H9 (cell line): ENCODE measurements around the gene ZDHHC17. TPM values are rescaled to one million over a fixed set of nuclear protein-coding genes. Genes with fewer than 3 reads are reported as not detected.

ENCODE experiments used
- DNase-seq: peaks from one replicate; pipeline ENCODE4 v3.0.0-alpha.2; 2017
- H2AFZ ChIP-seq: one replicate; pipeline ENCODE4 v1.6.1; 2013; ENCODE audit warnings: mild to moderate bottlenecking, low read length, control low read depth, moderate library complexity
- H2AK5ac ChIP-seq: 2 replicates; pipeline ENCODE4 v1.6.1; 2013; ENCODE audit warnings: low read length, control low read depth, mixed read lengths; ENCODE audit not compliant: insufficient read length
- H2BK120ac ChIP-seq: one replicate; pipeline ENCODE4 v1.6.1; 2013; ENCODE audit warnings: low read depth, mild to moderate bottlenecking, low read length, control low read depth, inconsistent platforms; ENCODE audit not compliant: poor library complexity, severe bottlenecking
- H2BK12ac ChIP-seq: 2 replicates; pipeline ENCODE4 v1.6.1; 2013; ENCODE audit warnings: low read length, control low read depth, mixed read lengths, low read depth; ENCODE audit not compliant: insufficient read length
- H2BK15ac ChIP-seq: 2 replicates; pipeline ENCODE4 v1.6.1; 2013; ENCODE audit warnings: low read depth, low read length, control low read depth
- H2BK20ac ChIP-seq: one replicate; pipeline ENCODE4 v1.6.1; 2013; ENCODE audit warnings: low read depth, mild to moderate bottlenecking, low read length, control low read depth, inconsistent platforms; ENCODE audit not compliant: poor library complexity, severe bottlenecking
- H2BK5ac ChIP-seq: 2 replicates; pipeline ENCODE4 v1.6.1; 2013; ENCODE audit warnings: low read length, control low read depth, mixed read lengths; ENCODE audit not compliant: insufficient read length
- H3K14ac ChIP-seq: 2 replicates; pipeline ENCODE4 v1.6.1; 2013; ENCODE audit warnings: low read length, control low read depth; ENCODE audit not compliant: insufficient read depth
- H3K18ac ChIP-seq: 2 replicates; pipeline ENCODE4 v1.6.1; 2013; ENCODE audit warnings: low read depth, mild to moderate bottlenecking, mixed read lengths, low read length, control low read depth; ENCODE audit not compliant: insufficient read length
- H3K23ac ChIP-seq: 2 replicates; pipeline ENCODE4 v1.6.1; 2013; ENCODE audit warnings: low read length, control low read depth, mixed read lengths, low read depth; ENCODE audit not compliant: insufficient read length
- H3K23me2 ChIP-seq: 2 replicates; pipeline ENCODE4 v1.6.1; 2013; ENCODE audit warnings: low read depth, mild to moderate bottlenecking, mixed read lengths, low read length, control low read depth; ENCODE audit not compliant: insufficient read length, poor library complexity, severe bottlenecking
- H3K27ac ChIP-seq: 2 replicates; pipeline ENCODE4 v1.5.1; 2013; ENCODE audit warnings: low read length, control low read depth, mixed read lengths, low read depth; ENCODE audit not compliant: insufficient read length
- H3K27me3 ChIP-seq: 2 replicates; pipeline ENCODE4 v1.6.1; 2013; ENCODE audit warnings: low read length, control low read depth, inconsistent platforms; ENCODE audit not compliant: insufficient read depth
- H3K4ac ChIP-seq: 2 replicates; pipeline ENCODE4 v1.6.1; 2013; ENCODE audit warnings: low read depth, mild to moderate bottlenecking, control low read depth, inconsistent platforms, low read length, moderate library complexity
- H3K4me1 ChIP-seq: 2 replicates; pipeline ENCODE4 v1.6.1; 2013; ENCODE audit warnings: low read length, control low read depth, inconsistent platforms; ENCODE audit not compliant: insufficient read depth
- H3K4me2 ChIP-seq: 2 replicates; pipeline ENCODE4 v1.6.1; 2013; ENCODE audit warnings: low read length, control low read depth, mixed read lengths; ENCODE audit not compliant: insufficient read length, insufficient read depth
- H3K56ac ChIP-seq: 2 replicates; pipeline ENCODE4 v1.6.1; 2013; ENCODE audit warnings: low read depth, mild to moderate bottlenecking, mixed read lengths, low read length, control low read depth; ENCODE audit not compliant: insufficient read length
- H3K79me1 ChIP-seq: 2 replicates; pipeline ENCODE4 v1.6.1; 2013; ENCODE audit warnings: low read depth, mild to moderate bottlenecking, moderate library complexity, low read length, control low read depth, inconsistent platforms; ENCODE audit not compliant: insufficient read depth, poor library complexity, severe bottlenecking
- H3K79me2 ChIP-seq: 2 replicates; pipeline ENCODE4 v1.6.1; 2013; ENCODE audit warnings: low read length, control low read depth, inconsistent platforms; ENCODE audit not compliant: insufficient read depth
- H3K9ac ChIP-seq: 2 replicates; pipeline ENCODE4 v1.6.1; 2013; ENCODE audit warnings: low read length, control low read depth, mixed read lengths; ENCODE audit not compliant: insufficient read length; ENCODE audit errors: extremely low read depth
- H3K9me3 ChIP-seq: one replicate; pipeline ENCODE4 v1.6.1; 2013; ENCODE audit warnings: low read depth, low read length, inconsistent platforms; ENCODE audit not compliant: control insufficient read depth
- H3T11ph ChIP-seq: one replicate; pipeline ENCODE4 v1.6.1; 2013; ENCODE audit warnings: mild to moderate bottlenecking, low read length, control low read depth, inconsistent platforms
- H4K20me1 ChIP-seq: one replicate; pipeline ENCODE4 v1.6.1; 2013; ENCODE audit not compliant: control insufficient read depth, insufficient read length, insufficient read depth
- H4K5ac ChIP-seq: 2 replicates; pipeline ENCODE4 v1.6.1; 2013; ENCODE audit warnings: low read depth, mild to moderate bottlenecking, mixed read lengths, low read length, control low read depth; ENCODE audit not compliant: insufficient read length
- H4K8ac ChIP-seq: replicated peaks from 2 replicates; pipeline ENCODE4 v1.6.1; 2013; ENCODE audit warnings: low read length, control low read depth, mixed read lengths, low read depth; ENCODE audit not compliant: insufficient read length
- H4K91ac ChIP-seq: 2 replicates; pipeline ENCODE4 v1.6.1; 2013; ENCODE audit warnings: low read depth, mild to moderate bottlenecking, moderate library complexity, mixed read lengths, low read length, control low read depth; ENCODE audit not compliant: insufficient read length
- H3K27ac Mint-ChIP-seq, 3 experiments: 2 replicates in 2 of 3; 3 replicates in 1 of 3; pipeline ENCODE4 v1.8.0; 2020 to 2021; ENCODE audit warnings: mixed read lengths in 3 of 3, mild to moderate bottlenecking in 1 of 3, moderate library complexity in 1 of 3
- H3K27me3 Mint-ChIP-seq: 2 replicates; pipeline ENCODE4 v1.8.0; 2021; ENCODE audit warnings: low read depth, mild to moderate bottlenecking, moderate library complexity, mixed read lengths
- H3K36me3 Mint-ChIP-seq, 3 experiments: 2 replicates in 2 of 3; 3 replicates in 1 of 3; pipeline ENCODE4 v1.8.0; 2020 to 2021; ENCODE audit warnings: low read depth in 3 of 3, mixed read lengths in 3 of 3; ENCODE audit not compliant: insufficient read depth in 1 of 3
- H3K4me1 Mint-ChIP-seq, 2 experiments: 2 replicates each; pipeline ENCODE4 v1.8.0; 2020; ENCODE audit warnings: mixed read lengths in 2 of 2
- H3K4me3 Mint-ChIP-seq, 2 experiments: 2 replicates in 1 of 2; 3 replicates in 1 of 2; pipeline ENCODE4 v1.8.0; 2020 to 2021; ENCODE audit warnings: mild to moderate bottlenecking in 2 of 2, mixed read lengths in 2 of 2, moderate library complexity in 1 of 2
- H3K9me3 Mint-ChIP-seq, 2 experiments: 2 replicates in 1 of 2; 3 replicates in 1 of 2; pipeline ENCODE4 v1.8.0; 2020; ENCODE audit warnings: mild to moderate bottlenecking in 2 of 2, mixed read lengths in 2 of 2, moderate library complexity in 1 of 2
- CTCF ChIP-seq: fragments of 200-600 bp; sonication (generic); conservative IDR thresholded peaks from 3 replicates; pipeline ENCODE4 v1.8.0; 2021; ENCODE audit warnings: antibody characterized with exemption, mild to moderate bottlenecking
- WGBS: extraction: QIAGEN DNeasy Blood & Tissue Kit; methylation state at CpG from one replicate; pipeline ENCODE4 v1.1.7; 2013; ENCODE audit warnings: missing lambda C conversion rate, low lambda C conversion rate, mixed read lengths; ENCODE audit not compliant: insufficient read length; ENCODE audit errors: extremely low coverage; 5-methylcytosine and 5-hydroxymethylcytosine counted together
- total RNA-seq: library from RNA; stranded (reverse); gene quantifications from 2 replicates; pipeline ENCODE4 v1.2.1, GENCODE V29; 2021

Gene ZDHHC17
- total RNA-seq, 1 experiment from 2014 or later = 32.6 TPM

DNA sequence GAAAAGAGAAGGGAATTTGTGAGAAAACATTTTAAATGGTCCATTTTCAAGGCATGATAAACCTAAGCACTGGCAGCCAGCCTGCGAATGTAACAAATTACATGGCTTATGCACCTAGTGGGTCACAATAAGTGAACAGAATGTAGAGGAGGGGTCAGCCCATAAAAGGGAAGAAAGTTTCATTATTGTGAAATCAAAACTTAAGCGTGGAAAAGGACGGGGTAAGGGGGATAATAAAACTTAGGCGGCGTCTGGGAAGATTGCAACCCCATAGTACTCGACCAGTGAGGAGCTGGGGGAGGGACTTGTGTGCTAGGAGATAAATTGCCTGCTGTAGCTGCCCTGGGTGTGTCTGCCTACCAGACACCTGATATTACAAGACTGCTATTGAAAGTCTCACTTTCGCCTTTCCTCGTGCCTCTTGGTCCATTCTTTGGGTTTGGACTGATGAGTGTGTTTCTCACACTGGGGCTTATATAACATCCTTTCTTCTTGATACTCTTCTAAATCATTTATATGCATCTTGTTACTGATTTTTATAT is 40.6 kb downstream of the ZDHHC17 start:
- Histone ChIP-seq H2AK5ac (no peak overlapping the region), H3K56ac (no peak overlapping the region), H3K4ac (no peak overlapping the region), H3K14ac (no peak overlapping the region), H2AFZ (no peak overlapping the region), H3K23me2 (no peaks in the 10 kb centered on the region), H3K27ac (no peak overlapping the region), H4K20me1 (no peaks in the 10 kb centered on the region), H2BK5ac (no peak overlapping the region), H3K4me2 (no peak overlapping the region), H3T11ph (no peak overlapping the region), H2BK12ac (no peak overlapping the region), H3K79me1 (no peaks in the 10 kb centered on the region), H3K9me3 (no peaks in the 10 kb centered on the region), H2BK15ac (no peak overlapping the region), H2BK20ac (no peak overlapping the region), H3K23ac (no peak overlapping the region), H2BK120ac (no peak overlapping the region), H3K18ac (no peak overlapping the region), H3K79me2 (no peaks in the 10 kb centered on the region), H3K9ac (no peak overlapping the region), H3K27me3 (no peaks in the 10 kb centered on the region), H4K8ac (no peak overlapping the region), H3K4me1 (no peaks in the 10 kb centered on the region), H4K91ac (no peak overlapping the region), H4K5ac (no peak overlapping the region)
- no CpG with 5 or more reads among the region's 8 CpGs for WGBS
- DNase-seq = no peak
- Mint-ChIP-seq H3K27ac (no peak overlapping the region; a peak in 1 of 7 replicates), H3K27me3 (no peaks in the 10 kb centered on the region), H3K9me3 (peaks cover 12 to 13% of the 10 kb centered on the region in 2 experiments), H3K4me3 (no peak overlapping the region), H3K4me1 (no peaks in the 10 kb centered on the region), H3K36me3 (peaks cover 25 to 46% (median 37%) of the 10 kb centered on the region in 3 experiments)
- no peak for TF ChIP-seq CTCF
